Heart left ventricle (tissue), 13 donors: ENCODE results near the gene PLCB1.

Experiments used
- CTCF ChIP-seq, 12 donors: fragments of 200-600 bp; sonication (generic) in 4 of 12; IDR thresholded peaks; one replicate each; pipeline versions ENCODE4 v1.5.0 to v1.8.0; 2018 to 2022; ENCODE audit warnings: antibody characterized with exemption in 12 of 12, mild to moderate bottlenecking in 5 of 12
- POLR2A ChIP-seq, 2 donors: fragments of 450-650 bp; IDR thresholded peaks; one replicate each; pipeline ENCODE4 v1.6.1; 2017; ENCODE audit warnings: antibody characterized with exemption in 2 of 2, mild to moderate bottlenecking in 2 of 2, moderate library complexity in 2 of 2
- donor health status: ischemic (EF 13 %, LVEDD 7.1; RV severe dilation, severe dysfunction).
- donor health status: DM: no; HTN: yes; CAD: no.
- donor health status: DM: no; HTN: no; CAD: no.
- donor health status: ischemic (EF 25% LVEDD 6.9; RV normal size, moderate dysfunction).
- donor health status: ischemic (EF 25% LVEDD 5.7; RV mildly dilated, moderate dysfunction).
- donor health status: ischemic (EF 35%, LVEDD 5.7; RV mildly dilated, moderate dysfunction).
- donor health status: nonischemic (EF 11% LVEDD 7.7; RV severe dilation, severe dysfunction).
- donor health status: DM: yes; HTN: yes; CAD: no.
- donor health status: PGD.
- donor health status: ischemic (EF 29% LVEDD 5.4; RV normal size, mild dysfunction).
- donor health status: nonischemic (EF 23%, LVEDD 6.1; RV moderate dilation, normal function).

GRCh38 chr20:8756410-8756809 lies 624.3 kb downstream of the PLCB1 start:
- TF ChIP-seq CTCF (IDR thresholded peaks at IDR 0.05) (no peak), POLR2A (IDR thresholded peaks at IDR 0.05) (no peak)
